GM21723 (cell line): ENCODE data around the gene CFTR.

Experiments used
- ATAC-seq: cut with Tn5 transposase; IDR thresholded peaks from one replicate; pipeline ENCODE4 v1.9.1; 2021; ENCODE audit warnings: mild to moderate bottlenecking, moderate library complexity; ENCODE audit not compliant: unreplicated experiment

Gene CFTR

GRCh38 chr7:117645481-117646165 lies 165.8 kb downstream of the CFTR start:
- no peak for ATAC-seq

- ATAC-seq = no peak
Measured at GRCh38 chr7:117648203-117648866, 168.5 kb downstream of the CFTR start.

GRCh38 chr7:117652943-117653680 lies 173.3 kb downstream of the CFTR start:
- ATAC-seq = no peak

- ATAC-seq = no peak
Measured at GRCh38 chr7:117654780-117655179, 175.0 kb downstream of the CFTR start.

- ATAC-seq = no peak
Measured at GRCh38 chr7:117656806-117657205, 177.0 kb downstream of the CFTR start.

GRCh38 chr7:117659531-117660011 lies 179.7 kb downstream of the CFTR start:
- no peak for ATAC-seq

- no peak for ATAC-seq
Measured at GRCh38 chr7:117661328-117661727, 181.5 kb downstream of the CFTR start.

GRCh38 chr7:117664047-117664446 lies 184.2 kb downstream of the CFTR start:
- ATAC-seq = no peak

- no peak for ATAC-seq
Measured at GRCh38 chr7:117665368-117665767, 185.5 kb downstream of the CFTR start.

GRCh38 chr7:117666031-117666430 lies 186.2 kb downstream of the CFTR start:
- no peak for ATAC-seq

GRCh38 chr7:117666689-117667088 lies 186.9 kb downstream of the CFTR start:
- ATAC-seq = no peak

- ATAC-seq = no peak
Measured at GRCh38 chr7:117667456-117667855, 187.6 kb downstream of the CFTR start.

- no peak for ATAC-seq
Measured at GRCh38 chr7:117669818-117670217, 190.0 kb downstream of the CFTR start.

- no peak for ATAC-seq
Measured at GRCh38 chr7:117672453-117672852, 192.6 kb downstream of the CFTR start.

GRCh38 chr7:117673367-117673766 lies 193.5 kb downstream of the CFTR start:
- no peak for ATAC-seq

- ATAC-seq = no peak
Measured at GRCh38 chr7:117673839-117674238, 194.0 kb downstream of the CFTR start.

- ATAC-seq = no peak
Measured at GRCh38 chr7:117674617-117675016, 194.8 kb downstream of the CFTR start.

- no peak for ATAC-seq
Measured at GRCh38 chr7:117675497-117676435, 195.9 kb downstream of the CFTR start.

GRCh38 chr7:117679120-117679519 lies 199.3 kb downstream of the CFTR start:
- no peak for ATAC-seq

GRCh38 chr7:117682681-117683385 lies 203.0 kb downstream of the CFTR start:
- ATAC-seq = no peak
